ENCODE measurements around the gene NRIP3. TPM values are rescaled to one million over a fixed set of nuclear protein-coding genes. Genes with fewer than 3 reads are reported as not detected.

The NRIP3 gene
- total and polyA plus RNA-seq, 2 of the 13 experiments (the other 11 are each of a cell fraction or from before 2014, with no cell fraction given) = 0.04 to 0.07 TPM

DNA sequence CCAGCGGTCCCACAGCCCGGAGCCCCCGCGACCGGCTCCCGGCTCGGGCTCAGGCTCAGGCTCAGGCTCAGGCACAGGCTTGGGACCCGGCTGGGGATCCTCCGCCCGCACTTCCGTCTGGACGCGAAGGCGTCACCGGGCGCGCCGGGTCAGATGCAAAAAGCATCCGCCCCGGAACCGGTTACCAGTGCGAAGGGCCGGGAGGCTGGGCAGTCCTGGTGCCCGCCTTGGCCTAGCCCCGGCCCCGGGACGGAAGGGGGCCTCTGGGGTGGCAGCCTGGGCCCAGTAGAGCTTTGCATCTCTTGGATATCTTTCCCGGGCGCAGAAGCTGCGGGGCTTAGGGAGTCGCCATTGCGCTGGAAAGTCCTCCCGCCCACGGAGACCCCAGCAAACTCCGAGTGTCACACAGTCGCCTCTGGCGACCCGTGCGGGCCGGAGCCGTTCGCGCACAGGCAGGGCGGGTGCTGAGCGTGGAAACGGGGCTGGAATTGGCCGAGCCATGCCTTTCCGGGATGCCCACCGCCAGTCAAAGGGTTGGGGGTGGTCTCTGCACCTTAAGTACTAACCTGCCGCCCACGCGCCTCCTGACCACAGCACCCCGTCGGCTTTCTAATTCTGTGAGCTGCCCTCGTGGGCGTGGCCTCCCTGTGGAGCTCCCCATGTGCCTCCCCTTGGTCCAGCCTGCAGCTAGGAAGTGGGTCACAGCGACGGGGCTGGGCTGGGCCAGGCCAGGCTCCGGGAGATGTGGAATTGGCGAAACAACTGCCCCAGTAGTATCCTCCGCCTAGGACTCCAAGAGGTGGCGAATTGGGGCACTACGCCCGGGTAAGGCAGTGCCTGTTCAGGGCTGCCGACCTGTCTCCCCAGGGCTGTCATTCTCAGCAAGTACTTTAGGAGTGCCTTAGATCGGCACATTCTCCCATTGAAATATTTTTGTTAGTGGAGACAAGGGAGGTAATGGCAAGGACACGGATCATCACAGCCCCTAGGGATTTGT lies 39.2 kb downstream of the NRIP3 start, which contains the start of gene TMEM9B (continued):
- TF ChIP-seq ZNF577 (CRISPR knock-in tag; IDR thresholded peaks at IDR 0.05; ENCODE audit: borderline replicate concordance, low read depth) = no peak
- no peak for TF ChIP-seq KDM1A (CRISPR knock-in tag; IDR thresholded peaks at IDR 0.05)
- TF ChIP-seq, protein P1, sequence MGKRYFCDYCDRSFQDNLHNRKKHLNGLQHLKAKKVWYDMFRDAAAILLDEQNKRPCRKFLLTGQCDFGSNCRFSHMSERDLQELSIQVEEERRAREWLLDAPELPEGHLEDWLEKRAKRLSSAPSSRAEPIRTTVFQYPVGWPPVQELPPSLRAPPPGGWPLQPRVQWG (CRISPR knock-in tag; IDR thresholded peaks at IDR 0.05; ENCODE audit: borderline replicate concordance, low read depth) = no peak
- TF ChIP-seq, protein P2, sequence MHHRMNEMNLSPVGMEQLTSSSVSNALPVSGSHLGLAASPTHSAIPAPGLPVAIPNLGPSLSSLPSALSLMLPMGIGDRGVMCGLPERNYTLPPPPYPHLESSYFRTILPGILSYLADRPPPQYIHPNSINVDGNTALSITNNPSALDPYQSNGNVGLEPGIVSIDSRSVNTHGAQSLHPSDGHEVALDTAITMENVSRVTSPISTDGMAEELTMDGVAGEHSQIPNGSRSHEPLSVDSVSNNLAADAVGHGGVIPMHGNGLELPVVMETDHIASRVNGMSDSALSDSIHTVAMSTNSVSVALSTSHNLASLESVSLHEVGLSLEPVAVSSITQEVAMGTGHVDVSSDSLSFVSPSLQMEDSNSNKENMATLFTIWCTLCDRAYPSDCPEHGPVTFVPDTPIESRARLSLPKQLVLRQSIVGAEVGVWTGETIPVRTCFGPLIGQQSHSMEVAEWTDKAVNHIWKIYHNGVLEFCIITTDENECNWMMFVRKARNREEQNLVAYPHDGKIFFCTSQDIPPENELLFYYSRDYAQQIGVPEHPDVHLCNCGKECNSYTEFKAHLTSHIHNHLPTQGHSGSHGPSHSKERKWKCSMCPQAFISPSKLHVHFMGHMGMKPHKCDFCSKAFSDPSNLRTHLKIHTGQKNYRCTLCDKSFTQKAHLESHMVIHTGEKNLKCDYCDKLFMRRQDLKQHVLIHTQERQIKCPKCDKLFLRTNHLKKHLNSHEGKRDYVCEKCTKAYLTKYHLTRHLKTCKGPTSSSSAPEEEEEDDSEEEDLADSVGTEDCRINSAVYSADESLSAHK (CRISPR knock-in tag; IDR thresholded peaks at IDR 0.05; ENCODE audit: borderline replicate concordance) = no peak
- TF ChIP-seq PLRG1 (conservative IDR thresholded peaks at IDR 0.05) = no peak
- TF ChIP-seq, protein P3, sequence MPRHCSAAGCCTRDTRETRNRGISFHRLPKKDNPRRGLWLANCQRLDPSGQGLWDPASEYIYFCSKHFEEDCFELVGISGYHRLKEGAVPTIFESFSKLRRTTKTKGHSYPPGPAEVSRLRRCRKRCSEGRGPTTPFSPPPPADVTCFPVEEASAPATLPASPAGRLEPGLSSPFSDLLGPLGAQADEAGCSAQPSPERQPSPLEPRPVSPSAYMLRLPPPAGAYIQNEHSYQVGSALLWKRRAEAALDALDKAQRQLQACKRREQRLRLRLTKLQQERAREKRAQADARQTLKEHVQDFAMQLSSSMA (CRISPR knock-in tag; IDR thresholded peaks at IDR 0.05) = no peak; the same call in 1 of the 2 replicates
- TF ChIP-seq, protein P4, sequence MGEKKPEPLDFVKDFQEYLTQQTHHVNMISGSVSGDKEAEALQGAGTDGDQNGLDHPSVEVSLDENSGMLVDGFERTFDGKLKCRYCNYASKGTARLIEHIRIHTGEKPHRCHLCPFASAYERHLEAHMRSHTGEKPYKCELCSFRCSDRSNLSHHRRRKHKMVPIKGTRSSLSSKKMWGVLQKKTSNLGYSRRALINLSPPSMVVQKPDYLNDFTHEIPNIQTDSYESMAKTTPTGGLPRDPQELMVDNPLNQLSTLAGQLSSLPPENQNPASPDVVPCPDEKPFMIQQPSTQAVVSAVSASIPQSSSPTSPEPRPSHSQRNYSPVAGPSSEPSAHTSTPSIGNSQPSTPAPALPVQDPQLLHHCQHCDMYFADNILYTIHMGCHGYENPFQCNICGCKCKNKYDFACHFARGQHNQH (CRISPR knock-in tag; IDR thresholded peaks at IDR 0.05) = no peak; the same call in 1 of the 2 replicates
- no peak for TF ChIP-seq ZNF546 (CRISPR knock-in tag; conservative IDR thresholded peaks at IDR 0.05)
- TF ChIP-seq ZFY (CRISPR knock-in tag; IDR thresholded peaks at IDR 0.05) = peak; percentile 99
- no peak for TF ChIP-seq TAF15 (IDR thresholded peaks at IDR 0.05; ENCODE audit: low read depth, low read length, poor library complexity, severe bottlenecking)
- TF ChIP-seq ZNF605 (CRISPR knock-in tag; IDR thresholded peaks at IDR 0.05) = 0 out of 2 replicates have a peak, but pooled peaks have one; percentile 63
- TF ChIP-seq, protein P5, sequence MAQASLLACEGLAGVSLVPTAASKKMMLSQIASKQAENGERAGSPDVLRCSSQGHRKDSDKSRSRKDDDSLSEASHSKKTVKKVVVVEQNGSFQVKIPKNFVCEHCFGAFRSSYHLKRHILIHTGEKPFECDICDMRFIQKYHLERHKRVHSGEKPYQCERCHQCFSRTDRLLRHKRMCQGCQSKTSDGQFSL (CRISPR knock-in tag; IDR thresholded peaks at IDR 0.05) = no peak
- no peak for TF ChIP-seq ZNF20 (CRISPR knock-in tag; IDR thresholded peaks at IDR 0.05)
- TF ChIP-seq ZNF614 (CRISPR knock-in tag; IDR thresholded peaks at IDR 0.05; ENCODE audit: borderline replicate concordance) = peak; percentile 12; the same call in 1 of the 2 replicates
- no peak for TF ChIP-seq ARHGAP35 (CRISPR knock-in tag; IDR thresholded peaks at IDR 0.05; ENCODE audit: borderline replicate concordance)
